ENCODE measurements around the gene EXOC6B.

Gene EXOC6B

GRCh38 chr2:72142570-72143440, 683.0 kb downstream of the EXOC6B start:
- in situ Hi-C loops (cut with HindIII; ENCODE audit: low sequenced_read_pairs), result no loop called here

GRCh38 chr2:72141881-72142451, 683.9 kb downstream of the EXOC6B start:
- in situ Hi-C loops (cut with HindIII; ENCODE audit: low sequenced_read_pairs), result no loop called here

DNA sequence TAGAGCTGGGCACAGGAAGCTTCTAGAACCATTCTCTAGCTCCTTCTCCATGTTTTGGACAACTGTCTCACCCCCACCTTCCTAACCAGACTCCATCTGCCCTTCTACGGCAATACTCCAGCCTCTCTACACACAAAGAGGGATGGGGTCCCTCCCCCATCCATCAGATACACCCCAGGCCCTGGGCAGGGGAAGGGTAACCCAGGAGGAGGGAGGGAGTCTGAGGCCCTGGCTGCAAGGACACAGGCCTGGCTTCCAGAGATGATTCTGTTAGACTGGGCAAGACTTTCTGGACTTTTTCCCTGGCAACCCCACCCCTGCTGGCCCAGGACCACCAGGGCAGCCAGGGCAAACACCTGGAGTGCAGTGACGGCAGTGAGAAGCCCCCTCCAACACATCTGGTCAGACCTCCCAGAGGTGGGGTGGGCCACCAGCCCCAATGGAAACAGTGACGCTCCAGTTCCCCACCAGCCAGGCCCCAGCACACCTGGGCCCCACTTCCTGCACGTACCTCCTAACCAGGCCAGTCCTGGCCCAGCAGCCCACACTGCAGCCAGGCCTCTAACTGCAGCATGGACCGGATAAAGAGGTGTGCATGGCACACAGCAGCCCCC, 684.7 kb downstream of the EXOC6B start:
- in situ Hi-C loops (cut with HindIII; ENCODE audit: low sequenced_read_pairs), result no loop called here

GRCh38 chr2:72140621-72140960, 685.2 kb downstream of the EXOC6B start:
- in situ Hi-C loops (cut with HindIII; ENCODE audit: low sequenced_read_pairs), result no loop called here

- in situ Hi-C loops (cut with HindIII; ENCODE audit: low sequenced_read_pairs), result no loop called here
These were observed 685.8 kb downstream of the EXOC6B start for GRCh38 chr2:72139874-72140620.

GRCh38 chr2:72139471-72139873, 686.4 kb downstream of the EXOC6B start:
- in situ Hi-C loops (cut with HindIII; ENCODE audit: low sequenced_read_pairs), result no loop called here

DNA sequence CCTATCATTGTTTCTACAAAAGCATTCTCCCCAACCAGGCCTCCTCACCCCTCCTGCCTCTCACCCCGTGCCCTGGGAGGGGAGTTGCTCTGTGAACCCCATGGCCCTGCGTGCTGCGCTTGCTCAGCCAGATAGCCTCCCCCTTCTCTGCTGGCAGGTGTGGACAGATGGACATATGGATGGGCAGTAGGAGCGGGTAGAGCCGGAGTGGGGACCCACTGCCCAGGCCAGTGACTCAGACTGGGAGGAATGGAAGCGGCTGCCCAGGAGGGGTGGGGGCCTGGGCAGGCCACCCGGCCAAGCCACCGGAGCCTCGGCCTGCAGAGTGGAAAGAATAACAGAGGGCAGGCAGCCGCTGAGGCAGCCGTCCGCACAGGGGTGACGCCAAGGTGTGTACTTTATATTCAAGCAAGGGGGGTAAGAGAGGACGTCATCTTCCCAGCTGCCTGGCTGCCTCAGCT, 686.9 kb downstream of the EXOC6B start:
- in situ Hi-C loops (cut with HindIII; ENCODE audit: low sequenced_read_pairs), result no loop called here

- in situ Hi-C loops (cut with HindIII; ENCODE audit: low sequenced_read_pairs), result no loop called here
These were observed 687.6 kb downstream of the EXOC6B start for GRCh38 chr2:72138011-72138881.

DNA sequence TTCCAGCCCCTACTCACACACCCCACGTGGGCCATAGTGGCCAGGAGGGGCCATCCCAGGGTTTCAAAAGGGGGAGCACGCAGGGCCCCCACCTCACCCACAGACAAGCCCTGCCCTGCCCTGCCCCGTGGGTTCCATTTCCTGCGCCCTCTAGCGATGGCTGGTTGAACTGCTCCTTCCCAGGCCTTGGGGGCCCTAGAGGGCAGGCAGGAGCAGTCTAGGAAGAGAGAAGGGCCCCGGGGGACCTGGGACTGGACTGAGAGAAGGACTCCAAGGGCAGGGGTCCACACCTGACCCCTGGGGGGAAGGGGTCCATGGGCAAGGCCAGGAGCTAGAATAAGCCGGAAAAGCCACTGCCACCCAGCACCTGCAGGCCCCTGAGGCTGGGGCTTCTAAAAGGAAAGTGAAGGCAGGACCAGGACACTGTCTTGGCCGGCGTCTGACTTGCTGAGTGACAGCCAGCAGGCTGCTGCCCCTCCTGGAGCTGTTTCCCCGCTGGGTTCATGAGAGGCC, 688.3 kb downstream of the EXOC6B start:
- in situ Hi-C loops (cut with HindIII; ENCODE audit: low sequenced_read_pairs), result no loop called here

DNA sequence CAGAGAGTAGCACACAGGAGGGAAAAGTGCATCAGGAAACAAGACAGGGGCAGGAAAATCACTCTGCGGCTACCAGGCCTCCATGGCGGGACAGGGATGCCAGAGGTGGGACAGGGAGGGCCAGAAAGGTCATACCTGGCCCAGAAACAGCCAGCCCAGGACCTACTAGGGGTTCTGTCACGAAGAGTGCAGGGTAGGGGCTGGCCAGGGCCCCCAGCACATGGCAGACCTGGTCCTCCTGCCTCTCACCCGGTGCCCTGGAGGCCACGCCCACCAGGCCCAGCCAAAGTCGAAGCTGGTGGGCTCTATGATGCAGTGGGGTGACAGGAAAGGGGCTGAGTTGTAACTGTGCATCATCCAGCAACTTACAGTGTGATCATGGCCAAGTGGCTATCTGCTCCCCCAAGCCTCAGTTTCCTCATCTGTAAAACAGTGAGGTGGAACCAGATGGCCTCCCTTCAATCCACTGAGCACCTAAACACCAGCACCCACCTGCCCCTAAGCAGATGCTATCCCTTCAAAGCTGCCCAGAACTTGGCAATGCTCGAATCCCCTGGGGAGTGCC, 688.8 kb downstream of the EXOC6B start:
- in situ Hi-C loops (cut with HindIII; ENCODE audit: low sequenced_read_pairs), result no loop called here

- in situ Hi-C loops (cut with HindIII; ENCODE audit: low sequenced_read_pairs), result no loop called here
These were observed 689.5 kb downstream of the EXOC6B start for GRCh38 chr2:72136331-72136730.

DNA sequence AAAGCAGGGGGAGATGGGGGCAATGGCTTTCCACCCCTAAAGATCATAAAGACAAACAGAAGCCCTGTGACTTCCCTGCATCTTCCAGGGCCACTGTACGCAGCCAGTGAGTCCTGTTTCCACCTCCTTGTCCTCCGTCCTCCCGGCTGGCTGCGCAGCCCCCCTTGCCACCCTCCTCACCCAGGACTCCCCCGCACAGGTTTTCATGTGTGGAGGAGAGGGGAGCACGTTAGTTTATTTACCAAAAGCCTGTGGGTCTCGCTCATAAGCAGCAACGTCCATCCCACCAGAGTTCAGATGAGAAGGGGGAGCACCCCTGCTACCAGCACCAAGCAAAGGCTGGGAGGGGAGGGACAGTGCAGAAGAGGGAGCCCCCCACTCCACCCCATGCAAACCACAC, 689.9 kb downstream of the EXOC6B start:
- in situ Hi-C loops (cut with HindIII; ENCODE audit: low sequenced_read_pairs), result no loop called here

DNA sequence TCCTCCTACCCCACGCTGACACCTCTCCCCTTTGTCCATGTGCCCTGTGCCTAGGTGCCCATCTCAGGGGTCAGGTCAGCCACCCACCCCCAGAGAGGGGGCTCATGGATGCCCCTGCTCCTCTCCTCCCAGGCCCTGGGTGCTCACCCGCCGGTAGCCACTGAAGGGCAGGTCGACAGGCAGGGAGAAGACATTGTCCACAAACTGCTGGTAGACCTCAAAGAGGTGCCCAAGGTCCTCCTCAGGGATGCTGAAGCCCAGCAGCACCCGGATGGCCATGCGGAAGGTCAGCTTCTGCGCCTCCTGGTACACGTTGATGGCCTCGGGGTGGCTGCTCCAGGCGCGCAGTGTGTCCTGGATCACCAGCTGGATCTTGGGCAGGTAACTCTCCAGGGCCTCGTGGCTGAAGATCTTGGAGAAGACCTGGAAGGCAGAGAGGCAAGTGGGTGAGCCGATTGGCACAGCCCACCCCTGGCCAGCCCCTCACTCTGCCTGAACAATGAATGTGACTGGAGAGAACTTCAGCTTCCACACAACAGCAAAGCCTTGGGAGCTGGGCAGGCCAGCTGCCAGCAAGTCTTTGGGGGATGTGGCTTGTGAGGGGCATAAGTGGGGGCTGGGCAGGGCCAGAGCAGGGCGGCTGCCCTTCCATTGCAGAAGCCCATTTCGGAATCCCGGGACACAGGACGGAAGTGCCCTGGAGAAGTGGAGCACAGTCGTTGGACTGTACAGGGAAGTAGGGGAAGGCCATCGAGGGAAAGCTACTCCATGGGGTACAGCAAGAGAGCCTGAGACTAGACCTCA, 690.6 kb downstream of the EXOC6B start:
- in situ Hi-C loops (cut with HindIII; ENCODE audit: low sequenced_read_pairs), result no loop called here

DNA sequence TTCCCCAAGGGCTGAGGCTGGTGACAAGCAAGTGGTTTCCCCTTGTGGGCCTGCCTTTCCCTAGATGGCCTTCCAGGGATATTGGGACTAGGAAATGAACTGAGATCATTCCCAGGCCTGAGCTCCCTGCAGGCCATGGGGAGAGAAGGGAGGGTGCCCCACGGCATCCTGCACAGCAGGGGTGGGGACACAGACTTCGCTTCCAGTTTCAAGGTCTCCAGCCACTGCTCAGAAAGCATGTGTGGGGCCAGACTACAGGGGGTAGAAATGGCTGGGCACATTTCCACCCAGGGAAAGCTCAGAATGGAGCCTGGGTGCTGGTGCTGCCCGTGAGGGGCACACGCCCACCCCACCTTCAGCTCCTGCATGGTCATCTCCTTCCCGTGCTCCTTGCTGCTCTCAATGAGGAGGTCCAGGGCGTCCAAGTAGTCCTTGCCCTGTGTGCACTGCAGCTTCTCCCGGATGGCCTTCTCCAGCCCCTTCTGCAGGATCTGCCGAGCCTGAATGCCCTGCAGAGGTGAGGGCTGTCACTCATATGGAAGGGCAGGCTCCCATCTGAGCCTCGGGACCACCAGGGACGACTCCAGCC, 691.3 kb downstream of the EXOC6B start:
- in situ Hi-C loops (cut with HindIII; ENCODE audit: low sequenced_read_pairs), result no loop called here

- in situ Hi-C loops (cut with HindIII; ENCODE audit: low sequenced_read_pairs), result no loop called here
These were observed 692.0 kb downstream of the EXOC6B start for GRCh38 chr2:72133721-72134407.

GRCh38 chr2:72132981-72133720, 692.7 kb downstream of the EXOC6B start:
- in situ Hi-C loops (cut with HindIII; ENCODE audit: low sequenced_read_pairs), result no loop called here

Data from DLD1 (cell line).